IPS-18c (cell line): ENCODE measurements around the gene TTC7B.

Source experiments
- H3K4me3 ChIP-seq: 2 replicates; pipeline ENCODE4 v1.7.0; 2013; ENCODE audit warnings: low read depth, mild to moderate bottlenecking, low read length, moderate library complexity; ENCODE audit not compliant: insufficient read depth
- H3K9me3 ChIP-seq: one replicate; pipeline ENCODE4 v1.6.1; 2013; ENCODE audit warnings: mild to moderate bottlenecking, low read length, moderate library complexity; ENCODE audit not compliant: control insufficient read depth, insufficient read depth

Gene TTC7B

DNA sequence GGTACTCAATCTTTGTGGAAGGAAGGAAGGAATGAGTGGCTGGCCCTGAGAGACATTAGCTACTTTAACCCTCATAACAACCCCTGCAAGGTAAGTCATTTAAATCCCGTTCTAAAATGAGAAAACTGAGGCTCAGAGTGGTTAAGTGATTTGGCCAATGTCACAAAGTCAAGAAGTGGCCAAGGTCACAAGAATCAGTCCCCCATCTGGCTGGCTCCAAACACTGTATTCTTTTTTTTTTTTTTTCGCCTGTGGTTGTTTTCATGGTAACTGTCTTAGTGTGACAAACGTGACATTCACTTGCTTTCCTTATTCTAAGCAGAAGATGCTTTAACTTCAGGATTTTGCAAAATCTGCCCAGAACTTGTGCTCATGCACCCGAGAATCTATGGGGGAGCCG lies 2.8 kb downstream of the TTC7B start:
- no peak overlapping the region for H3K4me3 ChIP-seq
- no peaks in the 10 kb centered on the region for H3K9me3 ChIP-seq

DNA sequence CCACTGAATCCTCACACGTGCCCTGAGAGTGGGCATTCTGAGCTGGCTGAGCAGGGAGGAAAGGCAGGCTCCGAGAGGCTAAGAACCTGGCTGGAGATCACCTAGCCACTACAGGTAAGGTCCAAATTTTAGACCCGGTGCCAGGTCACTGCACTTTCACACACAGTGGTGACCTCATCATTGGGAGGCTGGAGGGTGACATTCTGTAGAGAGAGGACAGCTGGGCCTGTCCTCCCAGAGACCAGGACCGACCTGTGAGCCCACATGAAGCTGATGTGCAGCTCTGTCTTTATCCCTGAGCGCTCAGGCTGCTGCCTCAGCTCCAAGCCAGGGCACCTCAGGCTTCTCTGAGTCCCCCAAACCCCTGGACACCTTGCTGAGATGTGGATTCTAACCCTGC lies 4.1 kb downstream of the TTC7B start:
- Histone ChIP-seq H3K4me3 (no peak overlapping the region), H3K9me3 (no peaks in the 10 kb centered on the region)

DNA sequence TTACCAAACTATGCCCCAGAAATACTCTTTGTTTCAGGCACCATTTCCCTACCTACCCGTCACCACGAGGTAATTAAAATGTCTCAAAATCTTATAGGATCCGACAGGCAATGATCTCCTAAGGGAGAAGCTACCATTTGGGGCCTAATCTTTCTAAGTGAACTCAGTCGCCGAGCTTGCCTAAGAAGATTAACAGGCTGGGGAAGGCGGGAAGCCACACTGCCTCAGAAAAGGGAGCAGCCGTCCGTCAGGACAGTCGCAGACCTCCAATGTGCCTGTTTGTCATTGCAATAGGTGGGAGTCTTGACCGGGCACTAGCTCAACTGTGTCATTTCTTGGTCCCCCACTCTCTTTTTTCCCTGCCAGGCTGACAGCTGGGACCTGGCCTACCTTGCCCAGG lies 4.6 kb downstream of the TTC7B start:
- H3K4me3 ChIP-seq, result no peak overlapping the region
- no peaks in the 10 kb centered on the region for H3K9me3 ChIP-seq

DNA sequence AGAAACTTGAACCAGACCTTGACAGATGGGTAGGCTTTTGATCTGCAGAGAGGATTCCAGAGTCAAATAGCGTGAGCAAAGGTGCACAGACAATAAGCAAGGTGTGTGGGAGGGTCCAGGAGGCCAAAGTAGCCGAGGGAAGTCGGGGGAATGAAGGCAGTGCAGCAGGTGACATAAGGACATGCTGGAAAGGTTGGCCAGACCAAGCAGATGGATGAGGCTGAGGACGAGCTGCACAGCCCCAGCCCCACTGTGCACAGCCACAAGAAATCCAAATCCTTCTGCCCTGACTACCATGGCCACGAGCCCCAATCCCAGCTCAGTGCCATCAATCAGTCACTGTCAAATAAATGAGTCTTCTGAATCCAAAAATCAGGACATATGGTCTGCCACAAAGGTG lies 5.4 kb downstream of the TTC7B start:
- Histone ChIP-seq H3K4me3 (no peak overlapping the region), H3K9me3 (no peaks in the 10 kb centered on the region)

DNA sequence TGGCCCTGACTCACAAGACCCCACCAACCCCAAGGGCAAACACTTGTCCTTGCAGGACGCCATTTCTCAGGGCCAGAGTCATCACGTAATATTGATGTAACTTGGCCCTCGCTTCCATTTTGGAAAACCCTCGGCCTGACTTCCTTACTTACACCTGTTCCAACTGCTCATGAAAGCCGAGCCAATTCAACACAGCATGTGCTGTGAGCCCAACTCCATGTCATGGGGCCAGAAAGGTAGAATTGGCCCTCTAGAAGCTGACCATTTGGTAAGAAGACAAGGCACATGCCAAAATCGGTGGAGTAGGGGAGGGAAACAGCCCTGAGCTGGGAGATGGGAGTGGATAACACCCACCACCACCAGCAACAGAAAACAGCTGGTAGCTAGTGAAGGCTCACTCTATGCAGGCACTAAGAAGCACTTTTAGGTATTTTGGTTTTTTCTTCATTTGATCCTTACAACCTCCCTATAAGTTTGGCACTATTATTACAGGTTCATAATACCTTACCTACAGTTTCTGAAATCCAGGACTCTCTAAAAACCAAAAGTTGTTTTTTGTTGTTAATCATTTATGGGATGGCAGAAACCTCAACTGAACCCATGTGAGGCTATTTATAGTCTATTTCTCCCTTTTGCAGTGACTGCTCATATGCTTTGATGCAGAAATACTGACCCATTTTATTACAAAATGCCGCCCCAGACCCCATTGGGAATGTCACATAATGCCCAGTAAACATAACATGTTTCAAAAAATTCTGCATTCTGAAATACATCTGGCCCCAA lies 6.5 kb downstream of the TTC7B start:
- Histone ChIP-seq H3K9me3 (no peaks in the 10 kb centered on the region), H3K4me3 (no peak overlapping the region)

DNA sequence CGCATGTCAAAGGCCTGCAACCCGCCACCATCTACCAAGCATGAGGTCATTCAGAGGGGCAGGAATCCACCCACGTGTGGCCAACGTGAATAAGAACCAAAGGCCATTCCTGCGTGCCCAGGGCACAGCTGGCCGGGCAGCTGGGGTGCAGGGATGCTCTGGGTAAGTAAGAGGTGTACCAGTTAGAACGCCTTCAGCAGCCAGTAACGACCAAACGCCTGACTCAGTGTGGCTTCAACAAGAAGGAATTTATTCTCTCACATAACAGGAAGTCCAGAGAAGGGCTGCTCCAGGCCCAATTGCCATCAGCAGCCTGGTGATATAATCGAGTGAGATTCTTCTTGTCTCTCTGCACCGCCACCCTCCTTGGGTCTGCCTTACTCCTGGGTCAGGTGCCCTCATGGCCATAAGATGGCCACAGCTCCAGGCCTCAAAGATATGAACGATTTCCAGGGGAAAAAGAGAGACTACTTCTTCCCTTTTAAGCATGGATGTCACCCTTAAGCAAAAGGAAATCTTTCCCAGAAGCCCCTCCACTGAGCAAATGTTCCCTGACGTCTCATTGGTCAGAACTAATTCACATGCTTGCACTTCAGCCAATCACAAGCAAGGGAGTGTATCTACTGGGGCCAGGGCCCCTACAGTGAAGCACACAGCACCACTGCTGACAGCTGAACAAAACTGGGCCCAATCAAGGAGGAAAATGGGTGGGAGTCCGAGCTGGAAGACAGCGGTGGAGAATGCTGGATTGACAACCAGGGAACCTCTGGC lies 7.3 kb downstream of the TTC7B start:
- H3K4me3 ChIP-seq, result no peak overlapping the region

DNA sequence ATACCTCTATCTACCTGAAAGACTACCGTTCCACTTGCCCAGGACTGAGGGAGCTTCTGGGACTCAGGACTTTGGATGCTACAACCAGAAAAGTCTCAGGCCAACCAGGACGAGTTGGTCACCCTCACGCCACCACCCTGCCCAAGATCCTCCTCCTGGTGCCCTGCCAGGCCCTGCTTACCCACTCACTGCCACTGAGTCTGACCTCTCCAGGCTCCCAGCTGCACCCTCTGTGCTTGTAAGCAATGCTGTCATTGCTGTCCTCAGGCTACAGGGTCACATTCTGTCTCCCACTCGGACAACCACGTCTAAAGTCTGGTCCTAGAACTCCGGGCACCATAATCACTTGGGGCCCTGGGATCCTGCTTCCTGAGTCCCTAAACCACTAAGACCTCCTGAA lies 9.2 kb downstream of the TTC7B start:
- Histone ChIP-seq H3K4me3 (no peak overlapping the region), H3K9me3 (no peaks in the 10 kb centered on the region)

More for the DNA sequence above, 7.3 kb downstream of the TTC7B start:
- no peaks in the 10 kb centered on the region for H3K9me3 ChIP-seq

DNA sequence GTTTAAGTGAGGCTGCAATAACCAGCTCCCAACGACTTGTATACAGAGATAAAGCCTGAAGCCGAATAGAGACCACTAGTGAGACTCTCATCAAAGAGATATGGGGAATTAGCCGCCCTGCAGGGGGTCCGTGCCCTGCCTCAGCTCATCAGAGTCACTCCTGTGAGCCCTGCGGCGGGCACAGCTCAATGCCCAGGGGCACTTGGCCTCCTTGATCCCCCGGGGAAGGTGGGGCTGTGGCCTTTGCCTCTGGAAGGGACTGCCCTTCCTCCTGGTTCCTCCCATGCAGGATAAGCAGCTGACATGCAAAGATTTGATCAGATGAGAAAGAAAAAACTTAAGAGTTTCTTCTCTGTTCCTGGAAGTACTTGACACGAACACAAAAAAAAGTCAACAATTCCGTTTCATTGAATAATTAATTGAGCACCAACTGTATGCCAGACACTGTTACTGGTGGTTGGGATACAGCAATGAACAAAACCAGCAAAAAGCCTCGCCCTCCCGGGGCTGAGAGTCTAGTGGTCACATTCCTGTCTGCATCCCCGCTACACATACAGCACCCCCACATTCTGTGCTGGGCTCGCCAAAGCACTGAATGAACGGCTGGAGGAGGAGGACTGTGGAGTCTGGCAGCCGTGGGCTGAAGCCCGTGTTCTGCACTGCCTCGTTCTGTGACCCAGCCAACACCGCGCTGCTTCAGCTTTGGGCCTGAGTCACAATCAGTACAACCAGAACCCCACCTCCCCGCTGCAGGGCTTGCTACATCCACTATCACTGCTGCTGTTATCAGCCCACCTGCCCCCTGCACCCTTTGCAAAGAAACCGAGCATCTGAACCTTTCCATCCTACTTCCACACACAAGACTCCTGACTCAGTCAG lies 10.3 kb downstream of the TTC7B start:
- H3K9me3 ChIP-seq, result no peaks in the 10 kb centered on the region
- H3K4me3 ChIP-seq, result no peak overlapping the region

DNA sequence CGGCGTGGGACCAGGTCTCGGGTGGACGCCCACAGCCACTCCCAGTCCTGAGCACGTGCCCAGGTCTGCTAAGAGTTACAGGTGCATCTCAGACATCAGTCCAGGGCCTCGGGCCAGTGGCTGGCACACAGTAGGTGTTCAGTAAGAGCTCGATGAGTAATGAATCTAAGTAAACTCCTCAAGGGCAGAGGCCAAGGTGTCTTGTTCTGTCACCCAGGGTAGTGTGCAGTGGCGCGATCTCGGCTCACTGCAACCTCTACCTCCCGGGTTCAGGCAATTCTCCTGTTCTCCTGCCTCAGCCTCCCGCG lies 11.2 kb downstream of the TTC7B start:
- no peak overlapping the region for H3K4me3 ChIP-seq

DNA sequence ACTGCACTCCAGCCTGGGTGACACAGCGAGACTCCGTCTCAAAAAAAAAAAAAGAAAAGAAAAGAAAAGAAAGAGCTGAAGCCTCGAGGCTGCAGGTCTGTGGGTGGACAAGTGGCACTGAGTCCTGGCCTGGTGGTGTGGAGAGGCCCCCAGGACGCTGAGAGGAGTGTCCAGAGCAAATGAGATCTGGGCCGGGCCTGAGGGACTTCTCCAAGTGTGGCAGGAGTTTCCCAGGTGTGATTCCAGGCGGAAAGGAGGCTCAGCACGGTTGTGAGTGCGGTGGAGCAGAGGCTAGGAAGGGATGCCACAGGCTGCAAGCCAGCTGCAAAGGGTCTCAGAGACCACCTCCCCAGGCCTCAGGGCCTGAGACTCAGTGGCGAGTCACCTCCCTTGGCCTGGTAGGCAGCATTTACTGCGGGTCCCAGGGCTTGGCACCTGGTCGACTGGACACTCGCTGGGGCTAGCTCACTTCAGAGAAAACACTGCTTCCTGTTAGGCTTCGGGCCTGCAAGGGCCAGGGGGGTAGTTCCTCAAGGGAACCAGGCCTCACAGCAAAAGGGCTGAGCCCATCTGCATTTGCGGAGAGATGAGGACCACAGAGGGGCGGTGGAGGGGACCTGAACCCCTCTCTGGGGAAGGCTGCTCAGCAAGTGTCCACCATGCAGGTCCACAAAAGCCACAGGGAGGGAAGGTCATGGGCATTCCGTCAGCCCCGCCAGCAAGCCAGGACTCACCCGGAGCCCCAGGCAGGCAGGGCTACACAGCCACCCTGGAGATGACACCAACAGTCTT lies 11.7 kb downstream of the TTC7B start:
- Histone ChIP-seq H3K4me3 (no peak overlapping the region), H3K9me3 (no peaks in the 10 kb centered on the region)

More for the DNA sequence above, 11.2 kb downstream of the TTC7B start:
- no peaks in the 10 kb centered on the region for H3K9me3 ChIP-seq

DNA sequence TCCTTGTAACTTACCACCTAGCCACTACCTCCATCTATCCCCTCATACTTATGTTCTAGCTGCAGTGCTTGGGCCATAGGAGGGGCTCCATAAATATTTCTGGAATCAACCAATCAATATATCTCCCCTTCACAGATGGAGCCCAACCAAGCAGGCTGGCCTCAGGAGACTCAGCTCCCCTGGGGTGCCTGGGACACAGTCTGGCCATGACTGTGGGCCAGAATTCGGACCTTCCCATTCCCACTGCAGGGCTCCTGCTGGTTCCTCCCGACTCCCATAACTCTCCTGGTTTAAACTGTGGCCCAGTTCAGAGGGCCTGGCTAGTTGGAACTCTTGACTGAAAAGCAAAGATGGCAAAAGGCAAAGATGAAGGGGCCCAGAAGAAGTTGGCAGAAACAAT lies 13.0 kb downstream of the TTC7B start:
- no peak overlapping the region for H3K4me3 ChIP-seq
- H3K9me3 ChIP-seq, result no peaks in the 10 kb centered on the region

DNA sequence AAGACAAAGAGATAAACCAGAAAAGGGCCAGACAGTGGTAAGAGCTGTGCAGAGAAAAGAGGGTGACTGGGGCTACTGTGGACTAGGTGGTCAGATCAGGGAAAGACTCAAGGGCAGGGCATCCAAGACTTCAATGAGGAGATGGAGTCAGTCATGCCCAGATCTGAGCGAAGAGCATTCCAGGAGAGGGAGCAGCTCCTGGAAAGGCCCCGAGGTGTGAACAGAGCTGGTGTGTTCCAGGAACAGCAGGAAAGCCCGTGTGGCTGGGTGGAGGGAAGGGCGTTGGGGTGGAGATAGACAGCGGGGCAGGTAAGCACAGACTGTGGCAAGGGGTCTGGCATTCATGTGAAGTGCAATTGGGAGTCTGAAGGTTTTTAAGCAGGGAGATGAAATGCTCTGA lies 16.8 kb downstream of the TTC7B start:
- H3K4me3 ChIP-seq, result no peak overlapping the region
- no peaks in the 10 kb centered on the region for H3K9me3 ChIP-seq

DNA sequence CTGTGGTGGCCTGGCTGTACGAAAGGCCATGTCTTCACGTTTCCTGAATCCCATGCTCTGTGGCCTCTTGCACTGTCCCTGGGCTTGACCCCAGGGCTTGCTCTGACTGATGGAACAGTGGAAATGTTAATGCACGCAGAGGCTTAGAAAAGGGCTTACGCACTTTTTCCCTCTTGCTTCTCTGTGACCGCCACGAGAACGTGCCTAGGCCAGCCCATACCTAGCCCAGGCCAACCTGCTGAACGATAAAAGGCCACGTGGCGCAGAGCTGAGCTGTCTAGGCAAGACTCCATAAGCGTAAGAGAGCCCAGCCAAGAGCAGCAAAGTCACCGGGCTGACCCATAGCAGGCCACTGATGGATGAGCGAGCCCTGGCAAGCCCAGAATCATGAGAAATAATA lies 18.3 kb downstream of the TTC7B start:
- H3K9me3 ChIP-seq, result no peaks in the 10 kb centered on the region
- H3K4me3 ChIP-seq, result no peak overlapping the region

DNA sequence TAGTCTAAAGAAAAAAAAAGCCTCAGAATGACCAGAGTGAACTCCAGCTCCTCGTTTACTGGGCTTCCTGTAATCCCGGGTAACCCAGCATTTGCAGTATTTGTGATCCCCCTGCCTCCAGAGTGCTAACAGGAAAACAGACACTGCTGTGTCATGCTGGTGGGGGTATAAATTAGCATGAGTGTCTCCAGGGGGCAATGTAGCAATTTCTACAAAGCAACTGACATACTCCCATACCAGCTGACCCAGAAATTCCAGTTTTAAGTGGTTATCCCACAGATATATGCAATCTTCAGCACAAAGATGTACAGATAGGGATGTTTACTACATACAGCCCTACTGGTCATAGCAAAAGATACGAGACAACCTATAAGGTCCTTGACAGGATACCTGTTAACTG lies 18.8 kb downstream of the TTC7B start:
- no peak overlapping the region for H3K4me3 ChIP-seq
- no peaks in the 10 kb centered on the region for H3K9me3 ChIP-seq

DNA sequence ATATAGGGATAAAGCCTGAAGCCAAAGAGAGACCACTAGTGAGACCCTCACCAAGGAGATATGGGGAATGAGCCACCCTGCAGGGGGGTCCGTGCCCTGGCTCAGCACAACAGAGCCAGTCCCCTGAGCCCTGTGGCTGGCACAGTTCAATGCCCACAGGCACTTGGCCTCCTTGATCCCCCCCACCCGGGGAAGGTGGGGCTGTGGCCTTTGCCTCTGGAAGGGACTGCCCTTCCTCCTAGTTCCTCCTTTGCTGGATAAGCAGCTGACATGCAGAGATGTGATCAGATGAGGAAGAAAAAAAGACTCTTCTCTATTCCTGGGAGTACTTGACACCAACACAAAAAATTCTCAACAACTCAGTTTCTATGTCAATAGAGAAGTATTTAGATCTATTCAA lies 19.9 kb downstream of the TTC7B start:
- H3K9me3 ChIP-seq, result no peaks in the 10 kb centered on the region
- H3K4me3 ChIP-seq, result no peak overlapping the region

DNA sequence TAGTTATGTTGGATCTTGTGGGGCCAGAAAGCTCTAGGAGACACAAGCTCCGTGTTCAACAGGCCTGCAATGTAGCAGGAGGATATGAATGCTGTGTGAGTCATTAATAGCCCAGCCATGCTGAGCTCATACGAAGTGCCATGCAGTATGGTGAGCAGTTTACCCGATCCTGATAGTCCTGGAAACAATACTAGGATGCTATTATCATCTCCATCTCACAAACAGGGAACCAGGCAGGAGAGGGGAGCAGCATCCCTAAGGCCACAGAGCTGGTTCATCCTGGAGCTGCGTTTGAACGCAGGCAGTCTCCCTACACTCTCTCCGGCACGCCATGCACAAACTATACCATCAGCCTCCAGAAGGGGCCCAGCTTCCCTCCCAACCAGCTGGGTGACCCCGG lies 20.5 kb downstream of the TTC7B start:
- no peak overlapping the region for H3K4me3 ChIP-seq

DNA sequence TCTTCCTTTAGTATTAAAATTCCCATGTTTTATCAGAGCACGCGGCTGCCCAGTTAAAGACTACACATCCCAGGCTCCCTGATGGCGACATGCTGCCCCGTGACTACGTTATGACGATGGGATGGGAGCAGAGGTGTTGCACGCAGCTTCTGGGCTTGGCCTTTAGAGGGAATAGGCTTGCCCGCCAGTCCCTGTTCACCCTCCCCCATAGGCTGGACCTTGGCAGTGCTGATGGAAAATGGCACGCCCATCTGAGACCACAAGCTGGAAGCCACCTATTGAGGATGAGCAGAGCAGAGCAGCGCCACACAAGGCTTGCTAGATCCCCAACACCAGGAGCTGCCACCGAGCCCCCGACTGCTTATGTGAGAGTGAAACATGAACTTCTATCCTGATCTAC lies 24.7 kb downstream of the TTC7B start:
- H3K4me3 ChIP-seq, result no peak overlapping the region
- H3K9me3 ChIP-seq, result no peaks in the 10 kb centered on the region

More for the DNA sequence above, 20.5 kb downstream of the TTC7B start:
- H3K9me3 ChIP-seq, result no peaks in the 10 kb centered on the region
